Right ventricle myocardium superior (tissue), 1 donor: ENCODE data around the gene SNX3. TPM values are rescaled to one million over a fixed set of nuclear protein-coding genes. Genes with fewer than 3 reads are reported as not detected.
"Not testable (repeated sequence)": the region's sequence is repeated elsewhere in the genome, so short reads cannot be mapped to it uniquely, and the experiment has no call there.

Experiments
- ATAC-seq: fragments of 200-7000 bp; cut with Tn5 transposase; one replicate; pipeline ENCODE4 v1.9.1; 2020; ENCODE audit warnings: mild to moderate bottlenecking; ENCODE audit not compliant: poor library complexity
- DNase-seq: peaks from one replicate; pipeline ENCODE4 v3.0.0-alpha.2; 2020
- intact Hi-C: fragments of 100-400 bp; cut with DNase I; formaldehyde crosslinking; loops from one replicate; pipeline ENCODE4 v1.11.2; 2022
- total RNA-seq: library from RNA; stranded (reverse); fragmentation: NEBNext Ultra II Directional; extraction: Animal tissue kit (Norgen Biotek cat#: 25700); gene quantifications from one replicate; pipeline ENCODE4 v1.2.1, GENCODE V29; 2021
- donor health status: DM: no; HTN: yes; CAD: no; lungs with severe emphysema.

Gene SNX3
- total RNA-seq, 1 donor from 2014 or later = 269 TPM

- no peak for DNase-seq
- intact Hi-C loops = no loop called here
- no peak for ATAC-seq
These were observed 13.7 kb upstream of the SNX3 start for GRCh38 chr6:108274546-108274945.

GRCh38 chr6:108269955-108270354 lies 9.1 kb upstream of the SNX3 start:
- ATAC-seq, DNase-seq, intact Hi-C loops: not testable (repeated sequence)

GRCh38 chr6:108268845-108269244 lies 8.0 kb upstream of the SNX3 start:
- DNase-seq (no peak), ATAC-seq (no peak)
- intact Hi-C loops = no loop called here

GRCh38 chr6:108263371-108263770 lies 2.5 kb upstream of the SNX3 start:
- no peak for DNase-seq
- no peak for ATAC-seq
- intact Hi-C loops = no loop called here

- intact Hi-C loops = loop anchor here (2.0 kb wide), 1 partner anchor 35 kb away; the partner anchor contains the start of gene AFG1L
- ATAC-seq (peak; percentile 28), DNase-seq (peak; percentile 62)
These were observed 573 bp downstream of the SNX3 start for GRCh38 chr6:108260126-108260808.

GRCh38 chr6:108254433-108255410 lies 6.1 kb downstream of the SNX3 start:
- intact Hi-C loops = no loop called here
- DNase-seq (no peak), ATAC-seq (peak; percentile 39)

- ATAC-seq (no peak), DNase-seq (no peak)
- intact Hi-C loops = no loop called here
These were observed 7.6 kb downstream of the SNX3 start for GRCh38 chr6:108253241-108253640.

- no peak for DNase-seq
- intact Hi-C loops = no loop called here
- ATAC-seq = no peak
These were observed 8.8 kb downstream of the SNX3 start for GRCh38 chr6:108252055-108252454.

- no peak for ATAC-seq
- intact Hi-C loops = no loop called here
- no peak for DNase-seq
These were observed 9.6 kb downstream of the SNX3 start for GRCh38 chr6:108251252-108251651.

GRCh38 chr6:108250240-108250866 lies 10.5 kb downstream of the SNX3 start:
- DNase-seq = no peak
- intact Hi-C loops = no loop called here
- ATAC-seq = no peak

- ATAC-seq (no peak), DNase-seq (no peak)
- intact Hi-C loops = no loop called here
These were observed 12.8 kb downstream of the SNX3 start for GRCh38 chr6:108247965-108248536.

GRCh38 chr6:108245095-108245494 lies 15.7 kb downstream of the SNX3 start:
- DNase-seq = not testable (repeated sequence)

GRCh38 chr6:108243836-108244235 lies 17.0 kb downstream of the SNX3 start:
- no peak for DNase-seq
- intact Hi-C loops = no loop called here
- ATAC-seq = no peak

More at GRCh38 chr6:108245095-108245494, 15.7 kb downstream of the SNX3 start:
- intact Hi-C loops, ATAC-seq: not testable (repeated sequence)

GRCh38 chr6:108242721-108243120 lies 18.1 kb downstream of the SNX3 start:
- intact Hi-C loops = no loop called here
- no peak for ATAC-seq
- no peak for DNase-seq

GRCh38 chr6:108242259-108242658 lies 18.6 kb downstream of the SNX3 start:
- intact Hi-C loops = no loop called here
- ATAC-seq = no peak
- DNase-seq = no peak

- DNase-seq = no peak
- intact Hi-C loops = no loop called here
These were observed 22.5 kb downstream of the SNX3 start for GRCh38 chr6:108238322-108238721.

GRCh38 chr6:108236791-108237190 lies 24.0 kb downstream of the SNX3 start:
- no peak for DNase-seq
- no peak for ATAC-seq
- intact Hi-C loops = no loop called here

More at GRCh38 chr6:108238322-108238721, 22.5 kb downstream of the SNX3 start:
- ATAC-seq = no peak

GRCh38 chr6:108235127-108235526 lies 25.7 kb downstream of the SNX3 start:
- DNase-seq (no peak), ATAC-seq (no peak)
- intact Hi-C loops = no loop called here

- intact Hi-C loops = no loop called here
- no peak for DNase-seq
- no peak for ATAC-seq
These were observed 32.4 kb downstream of the SNX3 start for GRCh38 chr6:108228416-108228815.
